Endothelial cell of umbilical vein (primary cell): ENCODE measurements around the gene ANKS6.

ENCODE experiments used
- EZH2 ChIP-seq: IDR thresholded peaks from 2 replicates; pipeline ENCODE4 v1.6.1; 2012; ENCODE audit warnings: borderline replicate concordance, low read depth, mild to moderate bottlenecking, moderate library complexity, low read length, inconsistent platforms; ENCODE audit not compliant: severe bottlenecking
- GATA2 ChIP-seq: IDR thresholded peaks from 2 replicates; pipeline ENCODE4 v1.7.0; 2011; ENCODE audit warnings: low read depth, mild to moderate bottlenecking, moderate library complexity, mixed read lengths, low read length; ENCODE audit not compliant: insufficient read length, insufficient read depth
- JUN ChIP-seq: IDR thresholded peaks from 2 replicates; pipeline ENCODE4 v1.6.1; 2011; ENCODE audit warnings: borderline replicate concordance, low read depth; ENCODE audit not compliant: insufficient read length, insufficient read depth
- POLR2A ChIP-seq: IDR thresholded peaks from 2 replicates; pipeline ENCODE4 v1.6.1; 2012; ENCODE audit warnings: low read depth, mild to moderate bottlenecking, control low read depth, low read length
- POLR2AphosphoS5 ChIP-seq: IDR thresholded peaks from 2 replicates; pipeline ENCODE4 v1.6.1; 2012; ENCODE audit warnings: low read depth, mild to moderate bottlenecking, control low read depth, low read length, moderate library complexity; ENCODE audit not compliant: insufficient read depth
- TF ChIP-seq, protein P1 (sequence below), 2 donors: IDR thresholded peaks; 1 replicate in 1 of 2; 2 replicates in 1 of 2; pipeline ENCODE4 v1.5.1; 2011; ENCODE audit warnings: low read length in 2 of 2, mild to moderate bottlenecking in 2 of 2, moderate library complexity in 2 of 2, control low read depth in 1 of 2, inconsistent platforms in 1 of 2, low read depth in 1 of 2; ENCODE audit not compliant: insufficient read depth in 1 of 2; ENCODE audit errors: extremely low read depth in 1 of 2
- TF ChIP-seq, protein P2 (sequence below): IDR thresholded peaks from 2 replicates; pipeline ENCODE4 v1.6.1; 2011; ENCODE audit not compliant: insufficient read depth, insufficient read length

GRCh38 chr9:98793031-98793430, 3.3 kb downstream of the ANKS6 start:
- TF ChIP-seq, protein P1, sequence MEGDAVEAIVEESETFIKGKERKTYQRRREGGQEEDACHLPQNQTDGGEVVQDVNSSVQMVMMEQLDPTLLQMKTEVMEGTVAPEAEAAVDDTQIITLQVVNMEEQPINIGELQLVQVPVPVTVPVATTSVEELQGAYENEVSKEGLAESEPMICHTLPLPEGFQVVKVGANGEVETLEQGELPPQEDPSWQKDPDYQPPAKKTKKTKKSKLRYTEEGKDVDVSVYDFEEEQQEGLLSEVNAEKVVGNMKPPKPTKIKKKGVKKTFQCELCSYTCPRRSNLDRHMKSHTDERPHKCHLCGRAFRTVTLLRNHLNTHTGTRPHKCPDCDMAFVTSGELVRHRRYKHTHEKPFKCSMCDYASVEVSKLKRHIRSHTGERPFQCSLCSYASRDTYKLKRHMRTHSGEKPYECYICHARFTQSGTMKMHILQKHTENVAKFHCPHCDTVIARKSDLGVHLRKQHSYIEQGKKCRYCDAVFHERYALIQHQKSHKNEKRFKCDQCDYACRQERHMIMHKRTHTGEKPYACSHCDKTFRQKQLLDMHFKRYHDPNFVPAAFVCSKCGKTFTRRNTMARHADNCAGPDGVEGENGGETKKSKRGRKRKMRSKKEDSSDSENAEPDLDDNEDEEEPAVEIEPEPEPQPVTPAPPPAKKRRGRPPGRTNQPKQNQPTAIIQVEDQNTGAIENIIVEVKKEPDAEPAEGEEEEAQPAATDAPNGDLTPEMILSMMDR (IDR thresholded peaks at IDR 0.05; ENCODE audit: extremely low read depth in 1 of 2, insufficient read depth in 1 of 2, low read depth in 1 of 2, low read length in 2 of 2) = no peak
- no peak for TF ChIP-seq POLR2AphosphoS5
- no peak for TF ChIP-seq GATA2
- no peak for TF ChIP-seq JUN
- TF ChIP-seq EZH2 = no peak
- TF ChIP-seq POLR2A = no peak
- TF ChIP-seq, protein P2, sequence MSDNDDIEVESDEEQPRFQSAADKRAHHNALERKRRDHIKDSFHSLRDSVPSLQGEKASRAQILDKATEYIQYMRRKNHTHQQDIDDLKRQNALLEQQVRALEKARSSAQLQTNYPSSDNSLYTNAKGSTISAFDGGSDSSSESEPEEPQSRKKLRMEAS = no peak
